ENCODE results near the gene C22orf15. TPM values are rescaled to one million over a fixed set of nuclear protein-coding genes. Genes with fewer than 3 reads are reported as not detected.

Gene C22orf15
- polyA plus RNA-seq, 6 donors from 2014 or later: 0.13 to 4.9 (median 1.0) TPM; not detected in 2

DNA sequence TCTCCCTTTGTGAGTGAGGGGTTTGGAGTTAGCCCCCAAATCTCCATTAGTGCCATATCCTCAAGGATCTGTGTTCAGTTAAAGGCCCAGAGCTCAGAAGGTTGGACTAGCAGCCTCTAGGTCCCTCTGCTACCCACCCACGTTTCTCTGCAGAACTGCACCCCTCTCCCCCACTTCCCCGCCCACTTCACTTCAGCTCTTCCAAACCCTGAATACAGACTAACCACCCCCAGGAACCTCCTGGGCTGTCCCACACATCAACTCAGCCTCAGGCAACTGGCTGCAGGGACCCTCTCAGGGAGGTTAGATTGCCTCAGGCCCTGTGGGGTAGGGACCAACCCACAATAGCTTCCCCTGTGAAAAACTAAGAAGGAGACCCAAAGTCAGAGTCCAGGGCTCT is 9.4 kb upstream of the C22orf15 start:
- H3K4me1 Mint-ChIP-seq: peaks cover 53 to 74% (median 72%) of the 10 kb centered on the region in 3 donors
- H3K9me3 Mint-ChIP-seq: no peaks in the 10 kb centered on the region
- H3K27ac Mint-ChIP-seq: peak overlapping the region; percentile 98 to 100 (median 100)
- no peaks in the 10 kb centered on the region for H3K36me3 Mint-ChIP-seq
- no peaks in the 10 kb centered on the region for H3K27me3 Mint-ChIP-seq
- ATAC-seq (ENCODE audit: low read depth in 2 of 2): peak; percentile 5 to 6
- peak overlapping the region; percentile 91 to 99 (median 97) for H3K4me3 Mint-ChIP-seq
- no peak for DNase-seq

DNA sequence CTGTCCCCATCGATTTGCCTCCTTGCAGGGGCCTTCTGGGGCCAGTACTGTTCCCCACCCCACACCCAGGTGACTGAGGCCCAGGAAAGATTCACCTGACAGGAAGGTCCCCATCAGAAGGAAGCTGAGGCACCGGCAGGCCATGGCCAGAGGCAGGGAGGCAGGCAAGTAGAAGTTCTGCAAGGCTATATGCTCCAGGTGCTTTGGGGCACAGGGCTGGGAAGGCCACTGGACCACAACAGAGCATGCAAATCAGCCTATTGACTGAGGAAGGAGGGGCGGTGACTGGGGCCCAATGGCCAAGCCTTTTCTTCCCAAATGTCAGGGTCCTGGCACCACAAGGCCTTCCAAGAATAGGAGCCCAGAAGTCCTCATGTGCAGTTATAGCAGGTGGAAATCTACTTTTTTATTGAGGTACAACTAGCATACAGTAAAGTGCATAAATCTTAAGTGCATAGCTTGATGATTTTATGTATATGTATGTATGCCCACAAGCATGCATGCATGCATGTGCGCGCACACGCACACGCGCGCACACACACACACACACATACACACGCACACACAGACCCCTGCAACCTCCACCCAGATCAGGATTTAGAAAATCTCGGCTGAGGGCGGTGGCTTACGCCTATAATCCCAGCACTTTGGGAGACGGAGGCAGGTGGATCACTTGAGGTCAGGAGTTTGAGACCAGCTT is 8.4 kb upstream of the C22orf15 start, which contains the start of gene VPREB3:
Gene VPREB3 (minus strand): TSS at position 206 of the 700 bp plus-strand sequence. CDS start 62 bp downstream, at position 144.
- Mint-ChIP-seq H3K27ac (peak within 1 kb of the TSS; percentile 98 to 100 (median 100)), H3K36me3 (no peaks in the 10 kb centered on the region), H3K9me3 (no peaks in the 10 kb centered on the region), H3K4me3 (peak within 1 kb of the TSS; percentile 91 to 99 (median 97)), H3K4me1 (peaks cover 53 to 74% (median 72%) of the 10 kb centered on the region in 3 donors), H3K27me3 (no peaks in the 10 kb centered on the region)
- ATAC-seq (ENCODE audit: low read depth in 2 of 2) (no peak), DNase-seq (peak; percentile 55)

DNA sequence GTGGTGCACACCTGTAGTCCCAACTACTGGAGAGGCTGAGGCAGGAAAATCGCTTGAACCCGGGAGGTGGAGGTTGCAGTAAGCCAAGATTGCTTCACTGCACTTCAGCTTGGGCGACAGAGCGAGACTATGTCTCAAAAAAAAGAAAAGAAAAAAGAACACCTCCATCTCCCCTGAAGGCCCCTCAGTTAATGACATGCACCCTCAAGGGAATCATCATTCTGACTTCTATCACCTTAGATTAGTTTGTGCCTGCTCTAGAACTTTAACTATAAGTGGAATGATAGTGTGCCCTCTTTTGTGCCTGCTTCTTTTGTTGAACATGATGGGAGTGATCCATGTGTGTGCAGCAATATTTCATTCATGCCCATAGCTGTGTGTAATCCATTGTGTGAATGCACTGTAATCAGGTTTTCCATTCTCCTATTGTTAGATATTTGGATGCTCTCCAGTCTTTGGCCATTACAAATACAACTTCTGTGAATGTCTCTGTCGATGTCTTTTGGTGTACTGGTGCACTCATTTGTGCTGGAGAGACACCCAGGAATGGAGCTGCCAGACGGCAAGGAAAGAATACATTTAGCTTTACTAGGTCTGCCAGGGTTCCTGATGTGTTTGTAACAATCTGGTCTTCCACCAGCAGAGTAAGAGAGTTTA is 7.7 kb upstream of the C22orf15 start:
- Mint-ChIP-seq H3K4me3 (peak overlapping the region; percentile 46 to 98 (median 92)), H3K4me1 (peaks cover 47 to 70% (median 69%) of the 10 kb centered on the region in 3 donors), H3K36me3 (no peaks in the 10 kb centered on the region), H3K27ac (peak overlapping the region; percentile 34 to 100 (median 100)), H3K9me3 (no peaks in the 10 kb centered on the region), H3K27me3 (no peaks in the 10 kb centered on the region)
- ATAC-seq (ENCODE audit: low read depth in 2 of 2) (no peak), DNase-seq (no peak)

GRCh38 chr22:23755711-23756110 is 7.1 kb upstream of the C22orf15 start:
- H3K36me3 Mint-ChIP-seq: no peaks in the 10 kb centered on the region
- no peaks in the 10 kb centered on the region for H3K9me3 Mint-ChIP-seq
- no peaks in the 10 kb centered on the region for H3K27me3 Mint-ChIP-seq
- ATAC-seq (ENCODE audit: low read depth in 2 of 2) (no peak), DNase-seq (no peak)
- peak overlapping the region in 6 of 8 donors; percentile 16 to 95 (median 82) for H3K4me3 Mint-ChIP-seq
- peaks cover 47 to 70% (median 69%) of the 10 kb centered on the region in 3 donors for H3K4me1 Mint-ChIP-seq
- H3K27ac Mint-ChIP-seq: peak overlapping the region in 3 of 6 donors; percentile 33 to 100 (median 36)

DNA sequence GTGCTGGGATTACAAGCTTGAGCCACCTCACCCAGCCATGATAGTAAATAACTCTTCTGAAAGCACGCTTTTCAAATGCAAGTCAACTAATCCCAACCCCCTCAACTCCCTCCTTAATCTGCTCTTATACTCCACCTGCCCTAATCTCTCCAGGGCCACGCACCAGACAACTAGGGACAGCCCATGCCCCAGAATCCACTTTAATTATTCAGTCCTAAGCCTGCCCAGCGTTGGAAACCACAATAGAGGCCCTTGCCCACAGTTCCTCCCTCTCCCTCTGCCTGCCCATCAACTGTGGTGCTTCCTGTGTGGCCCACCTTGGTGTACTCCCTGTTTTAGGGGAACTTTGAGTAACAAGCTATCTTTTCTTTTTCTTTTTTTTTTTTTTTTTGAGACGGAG is 5.9 kb upstream of the C22orf15 start:
- H3K36me3 Mint-ChIP-seq: no peaks in the 10 kb centered on the region
- peak overlapping the region in 6 of 8 donors; percentile 32 to 78 (median 67) for H3K4me3 Mint-ChIP-seq
- ATAC-seq (ENCODE audit: low read depth in 2 of 2) (no peak), DNase-seq (no peak)
- H3K9me3 Mint-ChIP-seq: no peaks in the 10 kb centered on the region
- no peaks in the 10 kb centered on the region for H3K27me3 Mint-ChIP-seq
- peaks cover 52 to 77% (median 69%) of the 10 kb centered on the region in 3 donors for H3K4me1 Mint-ChIP-seq
- H3K27ac Mint-ChIP-seq: peak overlapping the region; percentile 9 to 90 (median 68)

GRCh38 chr22:23759566-23759965 is 3.2 kb upstream of the C22orf15 start:
- ATAC-seq (ENCODE audit: low read depth in 2 of 2) (no peak), DNase-seq (no peak)
- H3K36me3 Mint-ChIP-seq: no peaks in the 10 kb centered on the region
- no peak overlapping the region for H3K4me3 Mint-ChIP-seq
- no peaks in the 10 kb centered on the region for H3K27me3 Mint-ChIP-seq
- H3K27ac Mint-ChIP-seq: peak overlapping the region in 1 of 6 donors; percentile 44
- H3K9me3 Mint-ChIP-seq: no peaks in the 10 kb centered on the region
- peaks cover 52 to 73% (median 65%) of the 10 kb centered on the region in 3 donors for H3K4me1 Mint-ChIP-seq

DNA sequence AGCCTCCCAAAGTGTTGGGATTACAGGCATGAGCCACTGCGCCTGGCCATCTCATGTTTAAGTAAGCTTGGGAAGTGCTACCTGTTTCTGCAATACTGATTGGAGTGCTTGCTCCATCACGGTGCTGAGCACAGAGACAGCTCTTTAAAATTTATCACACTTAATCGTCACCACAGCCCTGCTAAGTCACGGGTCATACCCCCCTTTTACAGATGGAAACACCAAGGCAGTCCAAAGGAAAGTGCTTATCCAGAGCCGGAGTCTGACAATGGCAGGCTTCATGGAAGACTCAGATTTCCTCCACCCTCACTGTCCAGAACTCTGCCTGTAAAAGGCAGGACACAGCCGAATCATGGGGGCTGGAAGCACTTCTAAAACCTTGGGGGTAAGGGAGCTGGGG is 2.7 kb upstream of the C22orf15 start:
- peaks cover 52 to 73% (median 65%) of the 10 kb centered on the region in 3 donors for H3K4me1 Mint-ChIP-seq
- H3K9me3 Mint-ChIP-seq: no peaks in the 10 kb centered on the region
- H3K27me3 Mint-ChIP-seq: no peaks in the 10 kb centered on the region
- peak overlapping the region in 2 of 6 donors; percentile 44 to 93 for H3K27ac Mint-ChIP-seq
- ATAC-seq (ENCODE audit: low read depth in 2 of 2): no peak
- no peaks in the 10 kb centered on the region for H3K36me3 Mint-ChIP-seq
- H3K4me3 Mint-ChIP-seq: peak overlapping the region in 2 of 8 donors; percentile 31 to 40
- DNase-seq: no peak

DNA sequence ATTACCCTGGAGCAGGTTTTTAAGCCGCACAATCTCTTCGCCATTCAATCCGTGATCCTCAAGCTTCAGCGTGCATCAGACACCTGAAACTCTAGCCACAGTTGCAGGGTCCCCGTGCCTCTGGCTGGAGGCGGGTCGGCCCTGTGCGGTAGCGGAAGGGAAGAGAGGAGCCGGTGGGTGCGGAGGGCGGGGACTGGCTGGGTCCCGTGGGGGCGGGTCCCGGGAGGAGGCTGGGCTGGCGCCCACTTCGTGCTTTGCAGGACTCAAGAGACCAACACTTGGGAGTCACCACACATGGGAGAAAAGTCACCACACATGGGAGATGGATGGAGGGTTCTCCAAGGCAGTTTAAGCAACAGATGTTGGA is 772 bp downstream of the C22orf15 start:
- peak overlapping the region in 4 of 6 donors; percentile 74 to 93 (median 84) for H3K27ac Mint-ChIP-seq
- H3K4me3 Mint-ChIP-seq: peak overlapping the region; percentile 78 to 89 (median 82)
- H3K36me3 Mint-ChIP-seq: no peaks in the 10 kb centered on the region
- H3K4me1 Mint-ChIP-seq: peaks cover 48 to 63% (median 60%) of the 10 kb centered on the region in 3 donors
- DNase-seq (peak; percentile 45), ATAC-seq (ENCODE audit: low read depth in 2 of 2) (peak; percentile 22 to 37)
- no peaks in the 10 kb centered on the region for H3K27me3 Mint-ChIP-seq
- no peaks in the 10 kb centered on the region for H3K9me3 Mint-ChIP-seq

DNA sequence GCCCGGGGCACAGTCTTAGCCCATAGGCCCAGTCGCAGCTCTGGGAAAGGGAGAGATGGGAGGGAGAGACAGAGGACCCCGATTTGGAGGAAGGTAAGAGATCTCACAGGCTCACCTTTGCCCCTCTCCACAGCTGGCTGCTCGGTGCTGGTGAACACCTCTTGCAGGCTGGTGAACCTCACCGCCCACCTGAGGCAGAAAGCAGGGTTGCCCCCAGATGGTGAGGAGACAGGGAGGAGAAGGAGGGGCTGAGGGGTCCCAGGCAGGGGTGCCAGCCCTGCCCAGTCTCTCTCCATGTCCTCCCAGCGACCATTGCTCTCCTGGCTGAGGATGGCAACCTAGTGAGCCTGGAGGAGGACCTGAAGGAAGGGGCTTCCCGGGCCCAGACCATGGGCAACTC is 1.2 kb downstream of the C22orf15 start:
- ATAC-seq (ENCODE audit: low read depth in 2 of 2) (no peak), DNase-seq (no peak)
- peak overlapping the region in 4 of 6 donors; percentile 69 to 79 (median 75) for H3K27ac Mint-ChIP-seq
- peak overlapping the region; percentile 78 to 89 (median 82) for H3K4me3 Mint-ChIP-seq
- no peaks in the 10 kb centered on the region for H3K27me3 Mint-ChIP-seq
- H3K4me1 Mint-ChIP-seq: peaks cover 49 to 66% (median 63%) of the 10 kb centered on the region in 3 donors
- no peaks in the 10 kb centered on the region for H3K9me3 Mint-ChIP-seq
- no peaks in the 10 kb centered on the region for H3K36me3 Mint-ChIP-seq

DNA sequence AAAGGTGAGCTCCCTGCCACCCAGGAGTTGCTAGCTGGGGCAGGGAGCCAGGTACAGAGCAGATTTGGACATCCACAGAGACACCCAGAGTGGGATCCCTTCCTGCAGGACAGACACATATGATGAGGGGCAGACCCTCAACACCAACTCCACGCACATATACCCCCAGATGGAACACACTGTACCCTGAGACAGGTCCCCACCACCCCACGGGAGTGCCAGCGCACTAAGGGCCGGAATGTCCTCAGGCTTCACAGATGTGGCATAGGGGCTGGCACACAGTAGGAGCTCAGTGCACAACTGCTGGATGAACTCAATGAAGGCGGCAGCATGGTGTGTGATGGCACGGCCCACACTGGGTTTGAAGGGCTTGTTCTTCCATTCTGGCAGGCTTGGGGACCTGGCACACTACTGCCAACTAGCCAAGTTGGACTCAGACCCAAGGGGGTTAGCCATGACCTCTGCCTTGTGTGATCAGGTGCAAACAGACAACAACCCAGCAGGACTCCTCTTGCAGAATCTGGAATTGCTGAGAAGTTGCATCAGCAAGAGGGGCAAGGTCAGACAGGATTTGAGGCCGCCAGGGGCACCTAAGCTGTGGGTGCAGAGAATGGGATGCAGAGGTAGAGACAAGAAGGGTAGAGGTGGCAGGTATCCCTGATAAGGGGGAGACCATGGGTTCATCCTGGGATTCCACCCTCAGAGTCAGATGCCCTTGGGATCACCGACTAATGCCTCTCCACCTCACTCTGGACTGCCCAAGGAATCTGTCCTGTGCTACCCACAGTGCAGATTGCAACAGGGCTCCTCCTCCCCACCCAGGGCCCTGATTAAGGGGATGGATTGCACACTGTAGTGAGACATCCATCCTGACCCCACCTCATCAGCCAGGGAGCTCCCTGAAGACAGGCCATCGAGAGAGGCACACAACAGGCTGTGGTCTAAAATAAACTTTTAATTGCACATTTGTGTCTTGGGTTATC is 2.4 kb downstream of the C22orf15 start:
- H3K27ac Mint-ChIP-seq: peak overlapping the region; percentile 16 to 79 (median 54)
- DNase-seq (no peak), ATAC-seq (ENCODE audit: low read depth in 2 of 2) (no peak)
- H3K4me3 Mint-ChIP-seq: peak overlapping the region in 7 of 8 donors; percentile 45 to 83 (median 53)
- peaks cover 56 to 72% (median 70%) of the 10 kb centered on the region in 3 donors for H3K4me1 Mint-ChIP-seq
- no peaks in the 10 kb centered on the region for H3K9me3 Mint-ChIP-seq
- H3K27me3 Mint-ChIP-seq: no peaks in the 10 kb centered on the region
- no peaks in the 10 kb centered on the region for H3K36me3 Mint-ChIP-seq

- H3K4me1 Mint-ChIP-seq: peaks cover 51 to 77% (median 76%) of the 10 kb centered on the region in 3 donors
- H3K4me3 Mint-ChIP-seq: peak overlapping the region; percentile 71 to 94 (median 90)
- H3K27ac Mint-ChIP-seq: peak overlapping the region in 3 of 6 donors; percentile 37 to 89 (median 75)
- no peak for ATAC-seq (ENCODE audit: low read depth in 2 of 2)
- no peaks in the 10 kb centered on the region for H3K9me3 Mint-ChIP-seq
- DNase-seq: no peak
- no peaks in the 10 kb centered on the region for H3K27me3 Mint-ChIP-seq
- H3K36me3 Mint-ChIP-seq: no peaks in the 10 kb centered on the region
Observed at GRCh38 chr22:23767303-23767672, 4.5 kb downstream of the C22orf15 start.

GRCh38 chr22:23767673-23768548 is 5.1 kb downstream of the C22orf15 start, which contains the start of gene CHCHD10:
Gene CHCHD10, minus strand, starts transcription at chr22:23767972. Its CDS starts 98 bp downstream, at chr22:23767874.
- Mint-ChIP-seq H3K9me3 (no peaks in the 10 kb centered on the region), H3K27me3 (no peaks in the 10 kb centered on the region), H3K27ac (peak within 1 kb of the TSS in 5 of 6 donors; percentile 87 to 92 (median 91)), H3K36me3 (no peaks in the 10 kb centered on the region), H3K4me3 (peak within 1 kb of the TSS; percentile 84 to 94 (median 90)), H3K4me1 (peaks cover 46 to 73% (median 73%) of the 10 kb centered on the region in 3 donors)
- DNase-seq (peak; percentile 78), ATAC-seq (ENCODE audit: low read depth in 2 of 2) (peak; percentile 64 to 66)
